Body of pancreas (tissue), 4 donors: ENCODE measurements around the gene SPTBN1. TPM values are rescaled to one million over a fixed set of nuclear protein-coding genes. Genes with fewer than 3 reads are reported as not detected.

ENCODE experiments used
- ATAC-seq: fragments of 150-250 bp; one replicate; pipeline ENCODE4 v1.9.1; 2016
- DNase-seq, 4 donors: peaks; one replicate each; pipeline ENCODE4 v3.0.0-alpha.2; 2019
- H3K27ac ChIP-seq, 4 donors: fragments of 200-600 bp; sonication (generic); 1 replicate in 3 of 4; 2 replicates in 1 of 4; pipeline versions ENCODE4 v1.5.1 to v1.6.1; 2016 to 2019; ENCODE audit warnings: mild to moderate bottlenecking in 1 of 4, mixed read lengths in 1 of 4, moderate library complexity in 1 of 4
- H3K27me3 ChIP-seq, 2 donors: fragments of 200-600 bp; sonication (generic); one replicate each; pipeline ENCODE4 v1.6.0; 2016; ENCODE audit warnings: mild to moderate bottlenecking in 1 of 2
- H3K36me3 ChIP-seq, 2 donors: fragments of 200-600 bp; sonication (generic); replicated peaks in 1 of 2; 2 replicates each; pipeline ENCODE4 v1.5.1; 2016; ENCODE audit warnings: low read depth in 2 of 2; ENCODE audit not compliant: insufficient read depth in 1 of 2
- H3K4me1 ChIP-seq: fragments of 200-600 bp; sonication (generic); one replicate; pipeline ENCODE4 v1.6.0; 2016
- H3K4me3 ChIP-seq, 2 donors: fragments of 200-600 bp; sonication (generic); 1 replicate in 1 of 2; 2 replicates in 1 of 2; pipeline ENCODE4 v1.5.1; 2016 to 2019
- H3K9me3 ChIP-seq, 3 donors: fragments of 200-600 bp; sonication (generic); 1 replicate in 2 of 3; 2 replicates in 1 of 3; pipeline ENCODE4 v1.5.1; 2016
- POLR2A ChIP-seq, 3 donors: fragments of 450-650 bp; IDR thresholded peaks; one replicate each; pipeline ENCODE4 v1.6.1; 2016; ENCODE audit warnings: antibody characterized with exemption in 3 of 3, mild to moderate bottlenecking in 2 of 3
- WGBS, 2 donors: methylation state at CpG; one replicate each; pipeline ENCODE4 v1.1.5; 2017; 5-methylcytosine and 5-hydroxymethylcytosine counted together
- intact Hi-C: fragments of 100-400 bp; cut with DNase I; formaldehyde crosslinking; loops from one replicate; pipeline ENCODE4 v1.15.1; 2023
- total RNA-seq, 2 donors: library from RNA; depleted of rRNA; stranded (reverse); fragments of >200 nt; gene quantifications; one replicate each; pipeline ENCODE4 v1.1.0, GENCODE V29; 2016
- TF ChIP-seq, protein P1 (sequence below), 7 experiments: fragments of 450-650 bp in 4 of 7; fragments of 200-600 bp in 3 of 7; sonication (generic) in 3 of 7; IDR thresholded peaks; one replicate each; pipeline ENCODE4 v1.5.1; 2016 to 2019; ENCODE audit warnings: antibody characterized with exemption in 7 of 7

Gene SPTBN1
- total RNA-seq, 2 donors from 2014 or later: 186 to 195 TPM

DNA sequence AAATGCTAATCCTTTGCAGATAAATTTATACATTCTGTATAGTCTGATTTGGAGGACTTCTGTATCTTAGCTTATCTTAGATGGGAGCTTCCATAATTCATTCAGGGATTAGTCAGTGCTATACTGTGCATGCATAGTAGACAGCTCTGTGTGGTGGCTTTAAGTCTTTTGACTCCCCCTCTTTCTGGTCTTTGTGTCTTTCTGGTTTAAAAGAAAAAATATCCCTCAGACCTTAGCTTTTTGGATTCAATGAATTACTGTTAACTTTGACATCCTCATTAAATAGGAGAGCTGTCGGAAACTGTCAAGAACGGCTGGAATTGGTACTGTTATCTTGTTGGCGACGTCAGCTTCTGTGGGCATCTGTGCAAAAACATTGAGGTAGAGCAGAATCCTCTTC lies 130.4 kb downstream of the SPTBN1 start:
- H3K36me3 ChIP-seq: no peaks in the 10 kb centered on the region
- 69 to 78% methylated on average over 4 of the region's 4 CpGs for WGBS, 2 donors
- H3K27ac ChIP-seq: peak overlapping the region in 1 of 4 donors; percentile 51
- H3K4me3 ChIP-seq: no peak overlapping the region
- TF ChIP-seq, protein P1, sequence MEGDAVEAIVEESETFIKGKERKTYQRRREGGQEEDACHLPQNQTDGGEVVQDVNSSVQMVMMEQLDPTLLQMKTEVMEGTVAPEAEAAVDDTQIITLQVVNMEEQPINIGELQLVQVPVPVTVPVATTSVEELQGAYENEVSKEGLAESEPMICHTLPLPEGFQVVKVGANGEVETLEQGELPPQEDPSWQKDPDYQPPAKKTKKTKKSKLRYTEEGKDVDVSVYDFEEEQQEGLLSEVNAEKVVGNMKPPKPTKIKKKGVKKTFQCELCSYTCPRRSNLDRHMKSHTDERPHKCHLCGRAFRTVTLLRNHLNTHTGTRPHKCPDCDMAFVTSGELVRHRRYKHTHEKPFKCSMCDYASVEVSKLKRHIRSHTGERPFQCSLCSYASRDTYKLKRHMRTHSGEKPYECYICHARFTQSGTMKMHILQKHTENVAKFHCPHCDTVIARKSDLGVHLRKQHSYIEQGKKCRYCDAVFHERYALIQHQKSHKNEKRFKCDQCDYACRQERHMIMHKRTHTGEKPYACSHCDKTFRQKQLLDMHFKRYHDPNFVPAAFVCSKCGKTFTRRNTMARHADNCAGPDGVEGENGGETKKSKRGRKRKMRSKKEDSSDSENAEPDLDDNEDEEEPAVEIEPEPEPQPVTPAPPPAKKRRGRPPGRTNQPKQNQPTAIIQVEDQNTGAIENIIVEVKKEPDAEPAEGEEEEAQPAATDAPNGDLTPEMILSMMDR (IDR thresholded peaks at IDR 0.05): no peak
- TF ChIP-seq POLR2A (IDR thresholded peaks at IDR 0.05): no peak
- H3K4me1 ChIP-seq: peaks cover 93% of the 10 kb centered on the region
- H3K27me3 ChIP-seq: no peaks in the 10 kb centered on the region
- ATAC-seq (no peak), DNase-seq (no peak)
- intact Hi-C loops: no loop called here
- H3K9me3 ChIP-seq: no peaks in the 10 kb centered on the region

DNA sequence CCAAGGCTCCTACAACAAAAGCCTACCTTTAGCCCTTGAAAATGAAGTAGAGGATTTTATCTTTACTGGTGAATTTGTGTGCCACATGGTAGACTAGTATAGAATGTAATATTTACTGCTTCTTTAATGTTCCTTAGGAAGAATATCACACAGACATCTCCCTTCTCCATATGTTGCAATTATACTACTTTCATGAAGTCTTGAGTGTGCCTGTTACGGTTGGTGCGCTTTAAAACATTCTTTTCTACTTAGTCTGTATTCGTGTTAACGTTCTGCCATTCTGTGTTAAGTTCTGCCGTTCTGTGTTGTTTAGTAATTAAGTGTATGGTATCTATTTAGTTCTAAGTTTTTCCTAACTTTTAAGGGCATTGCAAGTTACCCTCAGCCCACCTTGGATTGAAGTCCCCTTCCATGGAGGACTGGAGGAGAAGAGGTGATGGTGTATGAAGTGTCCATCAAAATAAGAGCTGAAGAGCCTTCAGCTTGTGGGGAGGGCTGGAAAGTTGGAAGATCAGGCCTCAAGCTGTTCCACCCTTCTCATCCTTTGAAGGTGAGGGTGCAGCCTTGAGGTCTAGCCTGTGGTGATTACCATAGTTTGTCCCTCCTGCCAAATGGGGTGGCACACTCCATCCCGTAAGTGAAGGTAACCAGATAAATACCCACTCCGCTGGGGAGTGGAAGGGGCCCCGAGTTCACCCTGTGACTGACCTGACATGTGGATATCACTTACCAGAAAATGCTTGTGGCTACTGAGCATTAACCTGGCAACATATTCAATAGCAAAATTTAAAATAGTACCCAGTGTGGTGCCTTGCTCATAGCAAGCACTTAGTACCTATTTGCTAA lies 131.3 kb downstream of the SPTBN1 start:
- Histone ChIP-seq H3K27ac (no peak overlapping the region), H3K36me3 (no peaks in the 10 kb centered on the region), H3K4me1 (peaks cover 84% of the 10 kb centered on the region), H3K4me3 (no peak overlapping the region), H3K27me3 (no peaks in the 10 kb centered on the region), H3K9me3 (no peaks in the 10 kb centered on the region)
- DNase-seq (no peak), ATAC-seq (no peak)
- intact Hi-C loops: no loop called here
- 86 to 92% methylated on average over 8 of the region's 8 CpGs for WGBS, 2 donors
- TF ChIP-seq, protein P1 (IDR thresholded peaks at IDR 0.05): no peak
- no peak for TF ChIP-seq POLR2A (IDR thresholded peaks at IDR 0.05)

DNA sequence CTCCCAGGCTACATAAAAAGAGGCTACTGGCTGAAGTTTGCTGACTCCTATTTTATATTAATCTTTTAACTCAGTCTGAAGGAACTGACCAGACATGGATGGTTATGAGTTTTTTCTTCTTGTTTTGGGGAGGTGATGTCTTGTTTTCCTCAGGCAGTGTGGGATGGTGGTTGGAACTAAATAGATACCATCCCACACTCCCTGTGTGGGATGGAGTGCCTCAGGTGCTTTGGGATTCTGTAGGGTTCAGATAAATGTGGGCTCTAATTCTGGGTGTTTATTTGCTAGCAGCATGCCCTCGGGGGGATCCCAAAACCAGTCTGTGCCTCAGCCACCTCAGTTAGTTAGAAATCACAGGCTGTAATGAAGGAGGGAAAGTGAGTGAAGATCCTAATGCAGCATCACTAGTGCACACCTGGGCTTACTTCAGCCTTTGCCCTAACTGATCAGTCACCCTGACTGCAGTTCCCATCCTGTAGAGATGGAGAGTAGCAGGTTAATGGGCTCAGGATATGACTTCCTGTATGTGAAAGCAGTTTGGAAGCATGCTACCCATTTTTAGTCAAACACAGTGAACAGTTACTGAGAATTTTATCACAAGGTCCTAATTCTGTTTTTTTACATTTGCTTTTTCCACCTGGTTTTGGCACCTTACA lies 132.2 kb downstream of the SPTBN1 start:
- Histone ChIP-seq H3K4me1 (peaks cover 75% of the 10 kb centered on the region), H3K9me3 (no peaks in the 10 kb centered on the region), H3K27me3 (no peaks in the 10 kb centered on the region), H3K4me3 (no peak overlapping the region), H3K36me3 (peaks cover 0 to 1% of the 10 kb centered on the region in 2 donors), H3K27ac (peak overlapping the region in 3 of 4 donors; percentile 5 to 61 (median 48))
- 81 to 100% methylated on average over 1 of the region's 1 CpG for WGBS, 2 donors
- intact Hi-C loops: no loop called here
- TF ChIP-seq, protein P1 (IDR thresholded peaks at IDR 0.05): no peak
- TF ChIP-seq POLR2A (IDR thresholded peaks at IDR 0.05): no peak
- DNase-seq (no peak), ATAC-seq (no peak)

GRCh38 chr2:54589038-54589339 lies 132.9 kb downstream of the SPTBN1 start:
- Histone ChIP-seq H3K36me3 (peaks cover 0 to 1% of the 10 kb centered on the region in 2 donors), H3K4me3 (no peak overlapping the region), H3K27ac (peak overlapping the region; percentile 19 to 73 (median 48)), H3K4me1 (peaks cover 70% of the 10 kb centered on the region), H3K9me3 (no peaks in the 10 kb centered on the region), H3K27me3 (no peaks in the 10 kb centered on the region)
- WGBS, 2 donors: 89 to 92% methylated on average over 4 of the region's 4 CpGs
- no peak for DNase-seq
- no peak for ATAC-seq
- intact Hi-C loops: no loop called here
- TF ChIP-seq POLR2A (IDR thresholded peaks at IDR 0.05): no peak
- TF ChIP-seq, protein P1 (IDR thresholded peaks at IDR 0.05): no peak
